HG03159 (cell line): Measurements from ENCODE around the gene TUBB.

Experiments used
- ATAC-seq: cut with Tn5 transposase; IDR thresholded peaks from one replicate; pipeline ENCODE4 v1.9.1; 2021; ENCODE audit warnings: mild to moderate bottlenecking, moderate library complexity; ENCODE audit not compliant: unreplicated experiment

The TUBB gene

DNA sequence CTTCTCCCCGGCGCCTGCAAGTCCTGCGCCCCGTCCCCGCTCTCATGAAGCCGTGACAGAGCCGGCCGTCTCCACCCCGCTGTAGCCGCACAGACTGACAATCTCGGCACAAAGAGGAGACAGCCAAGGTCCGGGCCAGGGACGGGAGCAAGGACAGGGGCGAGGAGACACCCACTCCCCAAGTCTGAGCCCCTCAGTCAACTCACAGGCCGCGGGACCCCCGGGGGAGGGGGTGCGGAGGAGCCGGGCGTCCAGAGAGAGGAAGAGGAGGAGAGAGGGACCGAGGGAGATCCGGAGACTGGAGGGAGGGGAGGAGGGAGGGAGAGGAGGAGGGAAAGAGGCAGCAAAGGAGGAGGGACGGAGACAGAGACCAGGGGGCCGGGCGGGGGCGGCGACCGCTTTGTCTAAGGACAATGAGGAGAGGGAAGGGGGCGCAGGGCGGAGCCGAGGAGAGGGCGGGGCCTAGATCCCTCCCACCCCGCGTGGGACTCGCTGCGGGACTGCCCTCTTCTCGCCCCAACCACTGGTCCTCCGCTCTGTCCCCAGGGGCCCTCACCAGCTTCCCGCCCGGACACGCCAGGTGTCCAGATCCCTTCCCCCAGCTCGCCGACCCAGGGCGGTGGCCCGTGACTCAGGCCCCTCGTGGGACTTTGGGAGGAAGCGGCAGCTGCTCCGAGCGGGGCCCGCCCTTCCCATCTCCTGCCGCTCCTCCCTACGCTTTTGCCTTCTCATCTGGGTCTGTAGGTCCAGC, 33.1 kb upstream of the TUBB start:
- ATAC-seq, result peak; percentile 34

DNA sequence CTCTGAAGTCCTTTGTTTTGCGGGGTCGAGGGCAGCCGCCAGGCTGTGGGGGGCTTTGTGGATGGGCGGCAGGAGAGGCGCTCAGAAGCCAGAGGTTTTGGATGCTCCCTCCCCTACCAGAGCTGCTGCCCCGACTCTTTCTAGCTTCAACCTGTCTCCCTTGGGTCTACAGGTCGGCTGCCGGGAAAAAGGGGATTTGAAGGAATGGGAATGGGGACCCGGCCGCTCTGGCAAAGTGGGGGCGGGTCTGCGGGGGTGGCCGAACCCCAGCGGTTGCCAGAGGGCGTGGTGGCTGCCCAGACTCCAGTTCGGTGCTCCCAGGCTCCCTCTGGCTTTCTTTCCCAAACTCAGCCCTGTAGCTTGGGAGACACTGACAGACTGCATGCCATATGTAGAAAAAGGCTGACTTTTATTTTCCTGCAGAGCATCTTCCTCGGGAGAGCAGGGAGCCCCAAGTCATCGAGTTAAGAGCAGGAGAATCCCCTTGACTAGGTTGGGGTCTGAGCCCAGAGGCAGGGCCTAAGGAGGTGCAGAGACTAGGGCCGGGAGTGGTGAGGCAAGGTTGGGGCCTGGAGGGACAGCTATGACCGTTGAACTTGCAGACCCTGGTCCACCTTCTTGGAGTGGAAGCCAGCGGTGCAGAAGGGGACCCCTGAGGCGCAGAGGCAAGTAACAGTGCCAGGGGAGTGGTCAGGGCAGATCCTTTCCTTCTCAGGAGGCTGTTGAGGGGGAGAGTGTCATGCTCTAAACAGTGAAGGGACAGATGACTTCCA, 32.3 kb upstream of the TUBB start:
- ATAC-seq, result no peak

DNA sequence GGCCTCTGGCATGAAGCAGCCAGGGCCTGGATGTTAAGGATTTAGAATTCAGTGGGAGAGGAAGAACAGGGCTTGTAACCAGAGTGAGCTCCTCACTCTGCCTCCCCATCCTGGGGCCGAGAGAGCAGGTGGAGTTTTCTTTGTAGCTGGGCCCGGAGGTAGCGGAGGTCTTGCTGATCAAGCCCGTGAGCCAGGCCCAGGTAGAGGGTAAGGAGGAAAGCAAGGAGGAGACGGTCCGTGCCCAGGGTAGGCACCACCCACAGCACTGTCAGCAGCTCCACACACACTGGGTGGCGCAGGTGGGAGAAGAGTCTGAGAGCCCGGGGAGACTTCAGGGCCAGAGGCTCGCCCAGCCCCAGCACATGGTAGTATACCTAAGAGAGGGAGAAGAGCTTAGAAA, 31.6 kb upstream of the TUBB start:
- no peak for ATAC-seq

DNA sequence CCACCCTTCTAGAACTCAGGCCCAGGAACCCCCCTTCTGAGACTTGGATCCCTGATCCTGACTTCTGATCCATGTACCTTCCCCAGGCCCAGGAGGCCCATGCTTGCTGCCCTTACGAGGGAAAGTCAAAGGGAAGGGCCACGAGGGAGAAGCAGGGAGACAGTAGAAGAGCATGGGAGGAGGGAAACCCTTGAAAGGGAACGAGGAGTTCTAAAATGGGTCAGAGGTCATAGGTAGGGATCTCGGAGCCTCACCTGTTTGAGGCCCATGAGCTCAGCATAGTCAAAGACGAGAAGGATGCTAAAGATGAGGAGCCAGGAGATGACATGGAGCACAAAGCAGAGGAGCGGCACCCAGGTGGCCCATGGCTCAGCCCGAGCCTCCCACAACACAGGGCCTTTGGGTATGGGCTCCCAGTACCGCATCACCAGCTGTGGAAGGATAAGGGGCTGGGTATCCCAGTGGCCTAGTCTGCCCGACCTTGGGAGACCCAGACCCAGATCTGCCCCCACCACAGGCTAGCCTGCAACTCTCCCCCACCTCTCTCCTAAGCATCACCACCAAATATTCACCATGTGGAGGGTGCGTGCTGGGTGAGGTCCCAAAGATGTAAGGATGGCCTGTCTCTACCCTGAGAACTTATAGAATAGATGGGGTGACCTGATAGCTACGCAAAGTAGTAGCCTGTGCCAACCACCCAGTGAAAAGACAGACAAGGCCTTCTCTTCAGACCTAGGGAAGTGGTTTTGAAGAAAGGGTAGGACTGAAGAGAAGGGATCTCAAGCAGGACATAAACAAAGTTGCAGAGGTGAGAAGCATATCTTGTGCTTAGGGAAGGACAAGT, 30.9 kb upstream of the TUBB start:
- no peak for ATAC-seq

DNA sequence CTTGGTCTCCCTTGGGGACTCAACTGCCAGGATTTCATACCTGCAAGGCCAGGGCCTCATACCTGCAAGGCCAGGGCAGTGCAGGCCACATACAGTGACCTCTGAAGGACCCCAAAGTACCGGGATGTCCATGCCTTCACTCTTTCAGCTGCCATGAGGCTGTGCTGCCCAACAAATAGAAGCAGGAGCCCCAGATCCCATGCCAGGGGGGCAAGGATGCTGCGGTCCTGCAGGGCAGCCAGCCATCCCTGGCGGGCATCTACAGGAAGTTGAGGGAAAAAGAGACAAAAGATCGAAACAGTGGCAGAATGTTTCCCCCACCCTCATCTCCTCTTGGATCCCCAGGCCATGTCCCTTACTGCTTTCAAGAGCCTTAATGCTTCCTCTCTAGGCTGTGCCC, 30.2 kb upstream of the TUBB start:
- ATAC-seq, result no peak

DNA sequence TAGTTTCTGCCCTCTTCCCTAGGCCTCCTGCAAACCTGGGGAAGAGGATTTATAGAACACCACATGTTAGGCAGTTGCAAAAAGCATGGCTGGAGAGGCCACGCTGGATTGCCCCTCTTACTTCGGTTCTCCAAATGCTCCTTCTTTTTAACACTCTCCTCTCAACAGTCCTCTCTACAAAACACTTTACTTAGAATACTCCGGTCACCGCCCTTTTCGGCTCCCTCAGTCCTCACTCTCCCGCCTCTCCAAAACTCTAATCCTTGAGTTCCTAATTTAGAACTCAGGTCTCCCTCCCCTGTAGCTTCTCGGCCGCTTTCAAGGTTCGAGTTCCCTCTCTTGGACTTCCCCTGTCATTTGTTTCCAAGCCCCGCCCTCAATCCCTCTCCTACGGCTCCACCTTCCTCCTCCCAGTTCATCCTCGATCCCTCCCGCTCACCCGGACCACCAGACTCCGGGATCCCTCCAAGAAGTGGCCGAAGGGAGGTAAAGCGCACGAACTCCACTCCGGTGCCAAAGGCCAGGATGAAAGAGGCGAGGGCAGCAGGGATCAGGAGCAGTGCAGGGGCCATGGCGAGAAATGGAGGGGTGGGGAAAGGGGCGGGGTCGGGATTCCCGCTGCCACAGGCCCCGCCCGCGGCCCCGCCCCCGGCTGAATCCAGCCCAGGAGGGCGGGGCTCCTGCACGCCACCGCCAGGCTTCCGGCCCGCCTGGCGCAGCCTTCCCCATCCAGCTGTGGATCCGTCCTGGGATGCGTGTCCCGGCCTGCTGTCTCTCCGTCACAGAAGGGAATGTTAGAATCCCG, 29.5 kb upstream of the TUBB start, which contains the start of gene NRM:
NRM (minus strand) TSS at position 582 of the 805 bp plus-strand sequence; CDS start at position 572, 10 bp downstream.
- ATAC-seq, result no peak

DNA sequence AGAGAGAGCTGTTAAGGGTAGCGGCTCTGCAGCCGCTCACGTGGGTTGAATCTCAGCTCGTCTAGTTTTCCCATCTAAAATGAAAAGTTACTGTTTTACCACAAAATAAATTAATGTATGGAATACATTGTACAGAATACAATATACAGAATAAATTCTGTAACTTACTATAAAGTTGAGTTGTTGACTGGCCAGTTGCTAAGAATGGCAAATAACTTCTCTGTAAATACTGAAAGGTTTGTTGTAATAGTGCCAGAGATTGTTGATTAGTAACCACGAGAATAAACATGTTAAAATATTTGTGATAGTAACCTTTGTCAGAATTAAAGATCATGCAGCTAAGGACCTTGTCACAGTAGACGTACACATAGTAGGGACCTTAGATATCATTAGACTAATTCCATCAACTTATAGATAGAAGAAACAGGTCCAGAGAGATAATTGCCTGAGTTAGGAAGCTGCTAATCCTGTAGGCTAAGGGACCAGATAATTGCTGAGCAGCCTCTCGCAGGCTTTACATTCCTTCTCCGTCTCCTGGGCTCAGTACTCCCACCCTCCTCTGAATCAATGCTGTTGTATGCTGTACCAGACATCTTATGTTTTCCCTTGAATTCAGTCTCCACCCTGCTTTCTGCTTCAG, 28.8 kb upstream of the TUBB start:
- no peak for ATAC-seq

DNA sequence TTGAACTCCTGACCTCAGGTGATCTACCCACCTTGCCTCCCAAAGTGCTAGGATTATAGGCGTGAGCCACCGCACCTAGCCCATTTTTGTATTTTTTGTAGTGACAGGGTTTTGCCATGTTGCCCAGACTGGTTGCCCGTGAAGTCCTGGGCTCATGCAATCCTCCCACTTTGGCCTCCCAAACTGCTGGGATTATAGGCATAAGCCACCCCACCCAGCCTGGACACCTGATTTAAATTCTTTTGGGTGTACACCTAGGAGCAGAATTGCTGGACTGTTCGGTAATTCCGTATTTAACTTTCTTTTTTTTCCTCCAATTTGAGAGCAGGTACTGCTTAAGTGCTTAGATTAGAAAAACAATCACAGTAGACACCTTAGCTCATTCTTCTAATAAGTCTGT, 23.7 kb upstream of the TUBB start:
- ATAC-seq, result no peak

DNA sequence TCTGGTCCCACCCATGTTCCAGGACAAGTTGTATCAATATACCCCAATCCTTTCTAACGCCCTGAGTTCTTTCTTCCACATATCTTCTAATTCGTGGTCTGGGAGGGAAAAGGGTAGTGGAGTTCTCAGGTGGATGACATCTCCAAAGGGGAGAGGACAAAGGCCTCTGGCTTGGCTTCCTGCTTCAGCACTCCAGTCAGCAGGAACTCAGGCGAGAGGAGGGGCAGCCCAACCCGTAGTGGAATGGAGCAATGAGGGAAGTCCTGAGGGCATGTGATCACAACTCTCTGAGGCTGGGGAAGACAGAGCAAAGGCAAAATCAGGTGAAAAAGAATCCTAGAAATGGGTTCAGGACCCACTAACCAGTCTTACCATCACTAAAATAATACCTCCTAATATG, 19.8 kb upstream of the TUBB start:
- ATAC-seq, result no peak

DNA sequence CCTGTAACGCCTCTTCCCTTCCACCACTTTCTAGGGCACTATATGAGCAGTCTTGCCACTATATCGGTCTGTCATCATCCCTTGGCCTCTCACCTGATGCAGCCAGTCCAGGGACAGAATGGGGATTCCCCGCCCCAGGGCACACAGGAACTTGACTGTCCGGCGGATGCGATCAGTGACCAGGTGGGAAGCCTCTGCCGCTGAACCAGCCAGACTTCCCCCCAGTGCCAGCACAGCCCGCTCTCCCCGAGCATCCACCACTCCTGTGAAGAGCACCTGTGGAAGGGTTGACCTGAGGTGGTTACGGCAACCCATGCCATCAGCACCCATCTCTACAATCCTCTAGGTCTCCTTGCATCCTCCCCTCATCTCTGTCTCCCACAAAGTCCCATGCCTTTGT, 17.1 kb upstream of the TUBB start:
- no peak for ATAC-seq

DNA sequence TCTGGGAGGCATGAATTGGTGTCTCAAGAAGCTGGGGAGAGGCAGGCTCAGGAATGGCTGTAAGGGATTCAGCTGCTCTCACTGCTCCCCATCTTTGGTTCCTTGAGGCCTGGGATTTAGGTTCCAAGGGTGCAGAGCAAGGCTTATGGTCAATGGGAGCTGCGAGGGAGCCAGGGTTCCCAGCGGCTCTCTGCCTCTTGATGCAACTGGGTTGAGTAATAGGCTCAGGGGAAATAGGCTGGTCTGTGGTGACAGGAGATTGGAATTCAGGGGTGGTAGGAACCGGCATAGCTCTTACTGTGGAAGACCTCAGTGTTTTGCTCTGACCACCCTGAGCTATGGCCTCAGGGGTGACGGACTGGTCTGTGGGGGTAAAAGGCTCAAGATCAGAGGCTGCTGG, 16.3 kb upstream of the TUBB start:
- no peak for ATAC-seq

DNA sequence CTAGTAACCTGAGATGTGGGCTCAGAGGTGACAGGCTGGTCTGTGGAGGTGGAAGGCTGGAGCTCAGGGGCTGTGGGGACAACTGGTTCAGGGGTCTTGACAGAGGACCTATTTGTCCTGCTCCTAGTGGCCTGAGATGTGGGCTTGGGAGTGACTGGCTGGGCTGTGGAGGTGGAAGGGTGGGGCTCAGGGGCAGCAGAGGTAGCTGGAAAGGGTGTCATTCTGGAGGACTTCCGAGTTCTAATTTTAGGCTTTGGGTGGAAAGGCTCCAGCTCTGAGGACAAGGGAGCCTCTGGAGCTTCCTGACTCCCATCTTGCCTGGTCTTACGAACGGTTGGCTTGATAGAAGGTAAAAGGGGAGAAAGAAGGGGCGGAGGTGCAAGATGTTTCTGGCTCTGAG, 14.5 kb upstream of the TUBB start:
- no peak for ATAC-seq

DNA sequence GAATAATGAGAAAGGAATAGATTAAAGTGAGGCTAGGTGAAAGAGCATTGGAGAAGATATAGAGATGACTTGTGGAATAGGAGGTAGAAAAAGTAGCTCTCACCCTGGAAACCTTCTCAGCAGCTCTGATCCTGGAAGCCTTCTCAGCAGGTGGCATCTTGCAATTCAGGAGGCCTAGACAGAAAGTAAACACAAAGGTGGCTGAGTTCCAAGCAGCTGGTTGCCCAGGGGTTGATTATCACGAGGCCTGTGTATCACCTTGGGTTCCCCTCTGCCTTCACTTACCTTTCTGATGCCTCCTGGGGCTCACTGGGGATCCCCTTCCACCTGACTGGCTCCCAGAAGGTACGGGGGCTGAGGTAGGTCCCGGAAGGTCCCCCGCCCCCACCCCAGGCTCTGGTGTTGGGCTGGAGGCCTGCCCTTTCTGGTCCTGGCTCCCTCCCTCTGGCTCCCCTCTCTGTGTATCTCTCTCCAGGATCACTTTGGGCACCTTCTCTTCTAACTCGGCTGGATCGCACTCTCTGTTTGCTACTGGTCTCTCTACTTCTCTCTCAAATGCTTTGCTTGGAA, 12.8 kb upstream of the TUBB start:
- no peak for ATAC-seq

DNA sequence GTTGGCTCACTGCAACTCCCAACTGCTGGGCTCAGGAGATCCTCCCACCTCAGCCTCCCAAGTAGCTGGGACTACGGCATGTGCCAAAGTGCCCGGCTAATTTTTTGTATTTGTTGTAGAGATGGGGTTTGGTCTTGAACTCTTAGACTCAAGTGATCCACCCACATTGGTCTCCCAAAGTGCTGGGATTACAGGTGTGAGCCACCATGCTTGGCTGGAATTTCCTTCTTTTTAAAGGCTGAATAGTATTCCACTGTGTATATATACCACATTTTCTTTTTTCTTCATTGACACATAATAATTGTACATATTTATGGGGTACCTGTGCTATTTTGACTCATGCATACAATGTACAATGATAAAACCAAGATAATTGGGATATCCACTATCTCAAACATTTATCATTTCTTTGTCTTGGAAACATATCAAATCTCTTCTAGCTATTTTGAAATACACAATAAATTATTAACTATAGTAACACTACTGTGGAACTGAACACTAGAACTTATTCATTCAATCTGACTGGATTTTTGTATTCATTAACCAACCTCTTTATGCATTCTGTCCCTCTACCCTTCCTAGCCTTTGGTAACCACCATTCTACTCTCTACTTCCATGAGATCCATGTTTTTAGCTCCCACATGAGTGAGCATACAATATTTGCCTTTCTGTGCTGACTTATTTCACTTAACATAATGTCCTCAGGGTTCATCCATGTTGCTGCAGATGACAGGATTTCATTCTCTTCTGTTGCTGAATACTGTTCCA, 10.9 kb upstream of the TUBB start:
- ATAC-seq, result no peak

DNA sequence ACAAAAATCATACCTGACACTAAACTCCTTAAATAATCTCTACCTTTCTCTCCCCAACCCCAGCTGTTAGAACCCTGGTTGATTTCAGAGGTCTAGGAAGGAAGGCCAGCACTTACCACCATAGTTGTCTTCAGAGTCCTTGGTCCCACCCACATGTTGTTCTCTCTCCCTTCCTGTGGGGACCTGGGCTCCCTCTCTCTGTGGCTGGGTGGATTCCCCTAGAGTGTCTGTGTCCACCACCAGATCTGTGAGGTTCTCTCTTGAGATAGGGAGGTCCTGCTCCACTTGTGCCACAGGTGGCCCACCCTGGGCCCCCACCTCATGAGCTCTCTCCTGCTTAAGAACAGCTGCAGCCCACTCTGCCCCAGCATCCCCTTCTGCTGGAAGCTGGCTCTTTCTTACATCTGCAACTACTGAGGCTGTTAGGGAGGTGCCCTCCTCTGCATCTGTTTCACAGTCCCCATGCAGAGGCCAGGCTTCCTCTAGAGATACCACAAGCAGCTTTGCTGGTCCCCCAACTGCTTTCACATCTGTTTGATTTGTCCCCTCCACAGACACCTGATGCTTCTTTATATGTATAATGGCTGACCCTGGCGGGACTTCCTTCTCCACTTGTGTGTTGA, 8.3 kb upstream of the TUBB start:
- ATAC-seq, result no peak

DNA sequence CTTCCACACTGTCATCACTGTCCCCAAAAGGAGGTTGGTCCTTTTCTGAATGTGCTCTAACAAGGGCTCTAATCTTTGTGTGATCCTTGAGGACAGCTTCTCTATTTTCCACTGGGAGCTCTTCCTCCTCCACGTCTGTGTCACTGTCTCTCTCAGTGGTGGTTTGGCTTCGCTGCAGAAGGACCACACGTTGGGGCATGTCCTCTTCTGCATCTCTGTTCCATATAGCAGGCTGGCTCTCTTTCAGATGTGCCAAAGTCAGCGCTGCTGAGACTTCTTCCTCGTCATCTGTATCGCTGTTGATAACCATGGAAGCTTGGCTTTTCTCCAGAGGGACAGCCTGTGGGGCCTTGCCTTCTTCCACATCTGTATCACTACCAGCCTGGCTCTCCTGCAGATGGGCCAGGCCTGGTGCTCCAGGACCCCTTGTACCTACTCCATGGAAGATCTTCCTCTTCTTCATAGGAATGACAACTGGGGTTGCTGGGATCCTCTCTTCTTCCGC, 7.7 kb upstream of the TUBB start:
- no peak for ATAC-seq

DNA sequence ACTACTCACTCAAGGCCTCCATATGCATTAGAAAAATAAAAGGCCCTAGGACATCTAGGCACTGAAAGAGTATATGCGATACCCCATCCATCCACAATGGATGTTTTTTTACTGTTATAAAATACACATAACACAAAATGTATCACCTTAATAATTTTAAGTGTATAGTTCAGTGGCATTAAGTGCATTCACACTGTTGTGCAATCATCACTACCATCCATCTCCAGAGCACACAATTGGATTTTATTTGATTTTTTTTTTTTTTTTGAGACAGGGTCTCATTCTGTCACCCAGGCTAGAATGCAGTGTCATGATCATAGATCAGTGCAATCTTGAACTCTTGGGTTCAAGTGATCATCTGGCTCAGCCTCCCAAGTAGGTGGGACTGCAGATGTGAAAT, 5.9 kb upstream of the TUBB start:
- no peak for ATAC-seq

DNA sequence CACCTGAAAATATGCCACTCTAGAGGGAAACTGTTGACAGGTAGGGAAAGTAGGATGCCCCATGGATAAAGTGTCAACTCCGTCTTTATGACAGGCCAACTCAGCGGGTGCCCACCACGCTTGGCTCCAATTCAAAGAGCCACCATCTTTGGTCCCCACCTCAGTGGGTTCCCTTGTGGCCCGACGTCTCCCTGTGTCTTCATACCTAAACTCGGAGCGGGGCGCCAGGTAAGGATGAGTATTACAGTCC, 3.3 kb upstream of the TUBB start:
- no peak for ATAC-seq
